HepG2 (cell line): Measurements from ENCODE around the gene PDP2. TPM values are rescaled to one million over a fixed set of nuclear protein-coding genes. Genes with fewer than 3 reads are reported as not detected.
A peak's percentile ranks its signal among the peaks of the same experiment; 100 is the strongest.

ENCODE experiments used
- ARID2 ChIP-seq: sonication (generic); formaldehyde crosslinking; IDR thresholded peaks from 2 replicates; pipeline ENCODE4 v1.8.1; 2022; ENCODE audit warnings: mild to moderate bottlenecking, missing genetic modification reagents, borderline replicate concordance
- CAMTA2 ChIP-seq: sonication (generic); formaldehyde crosslinking; IDR thresholded peaks from 2 replicates; pipeline ENCODE4 v1.4.0; 2020; ENCODE audit warnings: mild to moderate bottlenecking, missing genetic modification reagents, borderline replicate concordance
- DMTF1 ChIP-seq: sonication (generic); formaldehyde crosslinking; IDR thresholded peaks from 2 replicates; pipeline ENCODE4 v1.4.0; 2020; ENCODE audit warnings: mild to moderate bottlenecking, missing genetic modification reagents
- DNMT1 ChIP-seq: sonication (generic); formaldehyde crosslinking; IDR thresholded peaks from 2 replicates; pipeline ENCODE4 v1.5.1; 2020; ENCODE audit warnings: mild to moderate bottlenecking, missing genetic modification reagents
- DZIP1 ChIP-seq: sonication (generic); formaldehyde crosslinking; IDR thresholded peaks from 2 replicates; pipeline ENCODE4 v1.5.0; 2020; ENCODE audit warnings: mild to moderate bottlenecking, missing genetic modification reagents
- GATA4 ChIP-seq: sonication (generic); IDR thresholded peaks from 2 replicates; pipeline ENCODE4 v1.6.1; 2016; ENCODE audit warnings: antibody characterized with exemption, low read depth, borderline replicate concordance
- HES4 ChIP-seq: sonication (generic); formaldehyde crosslinking; IDR thresholded peaks from 2 replicates; pipeline ENCODE4 v1.9.0; 2021; ENCODE audit warnings: mild to moderate bottlenecking, missing genetic modification reagents, borderline replicate concordance
- HNF4G ChIP-seq, 2 experiments: sonication (generic) in 1 of 2; formaldehyde crosslinking in 1 of 2; IDR thresholded peaks; 2 replicates each; pipeline versions ENCODE4 v1.4.0 to v1.6.1; 2011 to 2020; ENCODE audit warnings: borderline replicate concordance in 2 of 2, low read depth in 2 of 2, mild to moderate bottlenecking in 2 of 2, low read length in 1 of 2, missing genetic modification reagents in 1 of 2, moderate library complexity in 1 of 2
- KLF16 ChIP-seq, 2 experiments: sonication (generic) in 1 of 2; formaldehyde crosslinking in 1 of 2; IDR thresholded peaks; 2 replicates each; pipeline versions ENCODE4 v1.6.1 to v1.8.0; 2016 to 2023; ENCODE audit warnings: missing genetic modification reagents in 2 of 2, missing compliant biosample characterization in 1 of 2
- NONO ChIP-seq, 2 experiments: fragments of 450-650 bp in 1 of 2; sonication (generic) in 1 of 2; formaldehyde crosslinking in 1 of 2; IDR thresholded peaks in 1 of 2; conservative IDR thresholded peaks in 1 of 2; 2 replicates each; pipeline versions ENCODE4 v1.6.1 to v1.8.0; 2017 to 2022; ENCODE audit warnings: mild to moderate bottlenecking in 1 of 2, missing genetic modification reagents in 1 of 2, moderate library complexity in 1 of 2
- PBX3 ChIP-seq: sonication (generic); formaldehyde crosslinking; IDR thresholded peaks from 2 replicates; pipeline ENCODE4 v1.8.1; 2023; ENCODE audit warnings: missing genetic modification reagents, inconsistent platforms, borderline replicate concordance
- PHF20 ChIP-seq: sonication (generic); formaldehyde crosslinking; IDR thresholded peaks from 2 replicates; pipeline ENCODE4 v1.5.0; 2020; ENCODE audit warnings: mild to moderate bottlenecking, missing genetic modification reagents
- PLRG1 ChIP-seq: fragments of 450-650 bp; conservative IDR thresholded peaks from 2 replicates; pipeline ENCODE4 v1.6.1; 2016
- SAFB2 ChIP-seq: sonication (generic); formaldehyde crosslinking; IDR thresholded peaks from 2 replicates; pipeline ENCODE4 v1.5.1; 2020; ENCODE audit warnings: missing genetic modification reagents, low read depth, mild to moderate bottlenecking, borderline replicate concordance
- SAP130 ChIP-seq: IDR thresholded peaks from 2 replicates; pipeline ENCODE4 v1.6.1; 2016; ENCODE audit warnings: low read depth
- SKI ChIP-seq: fragments of 450-650 bp; IDR thresholded peaks from one replicate; pipeline ENCODE4 v1.6.1; 2018; ENCODE audit warnings: mild to moderate bottlenecking; ENCODE audit not compliant: partially characterized antibody
- ZFYVE20 ChIP-seq: sonication (generic); formaldehyde crosslinking; IDR thresholded peaks from 2 replicates; pipeline ENCODE4 v1.8.0; 2023; ENCODE audit warnings: low read depth, mild to moderate bottlenecking, moderate library complexity, missing genetic modification reagents, borderline replicate concordance
- ZNF121 ChIP-seq: sonication (generic); formaldehyde crosslinking; IDR thresholded peaks from 2 replicates; pipeline ENCODE4 v1.5.0; 2020; ENCODE audit warnings: mild to moderate bottlenecking, missing genetic modification reagents
- ZNF430 ChIP-seq: sonication (generic); formaldehyde crosslinking; IDR thresholded peaks from 2 replicates; pipeline ENCODE4 v1.9.0; 2021; ENCODE audit warnings: mild to moderate bottlenecking, missing genetic modification reagents
- ZNF709 ChIP-seq: sonication (generic); formaldehyde crosslinking; IDR thresholded peaks from 2 replicates; pipeline ENCODE4 v1.5.0; 2020; ENCODE audit warnings: mild to moderate bottlenecking, missing genetic modification reagents
- ZNF724P ChIP-seq: sonication (generic); formaldehyde crosslinking; IDR thresholded peaks from 2 replicates; pipeline ENCODE4 v1.8.0; 2022; ENCODE audit warnings: missing genetic modification reagents, borderline replicate concordance
- ZSCAN22 ChIP-seq: sonication (generic); formaldehyde crosslinking; IDR thresholded peaks from 2 replicates; pipeline ENCODE4 v1.4.0; 2020; ENCODE audit warnings: mild to moderate bottlenecking, missing genetic modification reagents
- ZSCAN9 ChIP-seq: IDR thresholded peaks from 2 replicates; pipeline ENCODE4 v1.6.1; 2016; ENCODE audit warnings: borderline replicate concordance
- polyA plus RNA-seq, 8 experiments: library from polyadenylated mRNA; depleted of rRNA in 3 of 8; stranded (reverse) in 7 of 8; unstranded in 1 of 8; fragments of >200 nt; fragmentation: Illumina TruSeq in 4 of 8; extraction: Trizol in 4 of 8; gene quantifications; 2 replicates each; pipeline versions ENCODE4 v1.2.1 to v1.2.3, GENCODE V29; 2011 to 2016; ENCODE audit warnings: low read depth in 4 of 8, missing spikeins in 1 of 8, mixed read lengths in 1 of 8; ENCODE audit not compliant: insufficient read depth in 1 of 8
- total RNA-seq, 5 experiments: library from RNA; depleted of rRNA; stranded (reverse); fragments of >200 nt; fragmentation: Illumina TruSeq; extraction: Trizol; gene quantifications; 2 replicates each; pipeline ENCODE4 v1.2.3, GENCODE V29; 2016; ENCODE audit warnings: low read depth in 1 of 5

Gene PDP2
- total and polyA plus RNA-seq, 2 of the 13 experiments (the other 11 are each of a cell fraction or from before 2014, with no cell fraction given), result 12.8 to 15.8 TPM

- TF ChIP-seq DZIP1 (CRISPR knock-in tag) (0 out of 2 replicates have a peak, but pooled peaks have one; percentile 16), HES4 (CRISPR knock-in tag) (peak; percentile 88), DMTF1 (no peak), ZSCAN22 (CRISPR knock-in tag) (no peak), GATA4 (peak; percentile 49; the same call in 1 of the 2 replicates), ZNF709 (peak; percentile 48; the same call in 1 of the 2 replicates), HNF4G (IDR thresholded peaks at IDR 0.05; ENCODE audit: borderline replicate concordance, low read depth, low read length) (peak; percentile 84), HNF4G (CRISPR knock-in tag; IDR thresholded peaks at IDR 0.05; ENCODE audit: borderline replicate concordance, low read depth) (peak; percentile 94), PLRG1 (no peak), ZNF121 (CRISPR knock-in tag) (peak; percentile 87), PBX3 (no peak), SAP130 (CRISPR knock-in tag) (peak; percentile 98), SKI (no peak), PHF20 (CRISPR knock-in tag) (peak; percentile 69), KLF16 (CRISPR knock-in tag; IDR thresholded peaks at IDR 0.05) (peak in 1 of 2 experiments; percentile 56; a peak in 1 of 4 replicates), DNMT1 (CRISPR knock-in tag) (no peak), ZNF724P (CRISPR knock-in tag) (0 out of 2 replicates have a peak, but pooled peaks have one; percentile 75), ZNF430 (peak; percentile 90), ARID2 (CRISPR knock-in tag) (peak; percentile 71; the same call in 1 of the 2 replicates), SAFB2 (CRISPR knock-in tag) (peak; percentile 62; the same call in 1 of the 2 replicates), CAMTA2 (CRISPR knock-in tag) (peak; percentile 75; the same call in 1 of the 2 replicates), NONO (IDR thresholded peaks at IDR 0.05) (no peak), NONO (CRISPR knock-in tag; conservative IDR thresholded peaks at IDR 0.05) (peak; percentile 97), ZSCAN9 (CRISPR knock-in tag) (0 out of 2 replicates have a peak, but pooled peaks have one; percentile 62), ZFYVE20 (CRISPR knock-in tag) (0 out of 2 replicates have a peak, but pooled peaks have one; percentile 69)
Measured at GRCh38 chr16:66935314-66936011, 55.1 kb downstream of the PDP2 start, which contains the start of gene CES2 (continued).
